ENCODE results near the gene HOXA13. TPM values are rescaled to one million over a fixed set of nuclear protein-coding genes. Genes with fewer than 3 reads are reported as not detected.
A peak's percentile ranks its signal among the peaks of the same experiment; 100 is the strongest.

HOXA13 gene
- total RNA-seq, 1 donor from 2014 or later: not detected

- no peaks in the 10 kb centered on the region for H3K9me3 Mint-ChIP-seq (ENCODE audit: unreplicated experiment)
- no peak for DNase-seq (ENCODE audit: low spot score)
Observed at GRCh38 chr7:27188386-27189294, 11.3 kb downstream of the HOXA13 start.

GRCh38 chr7:27187475-27188385 is 12.2 kb downstream of the HOXA13 start:
- H3K36me3 Mint-ChIP-seq (ENCODE audit: low read depth, unreplicated experiment): peaks cover 6% of the 10 kb centered on the region
- H3K27me3 Mint-ChIP-seq (ENCODE audit: unreplicated experiment): peaks cover 58% of the 10 kb centered on the region
- H3K9me3 Mint-ChIP-seq (ENCODE audit: unreplicated experiment): no peaks in the 10 kb centered on the region
- H3K27ac Mint-ChIP-seq (ENCODE audit: unreplicated experiment): no peak overlapping the region
- peaks cover 46% of the 10 kb centered on the region for H3K4me1 Mint-ChIP-seq (ENCODE audit: unreplicated experiment)
- no peak for DNase-seq (ENCODE audit: low spot score)
- H3K4me3 Mint-ChIP-seq (ENCODE audit: unreplicated experiment): no peak overlapping the region
- TF ChIP-seq CTCF (IDR thresholded peaks at IDR 0.05; ENCODE audit: unreplicated experiment): no peak

More at GRCh38 chr7:27188386-27189294, 11.3 kb downstream of the HOXA13 start:
- TF ChIP-seq CTCF (IDR thresholded peaks at IDR 0.05; ENCODE audit: unreplicated experiment): no peak
- peaks cover 46% of the 10 kb centered on the region for H3K4me1 Mint-ChIP-seq (ENCODE audit: unreplicated experiment)
- H3K4me3 Mint-ChIP-seq (ENCODE audit: unreplicated experiment): peak overlapping the region; percentile 81
- peaks cover 57% of the 10 kb centered on the region for H3K27me3 Mint-ChIP-seq (ENCODE audit: unreplicated experiment)
- peaks cover 6% of the 10 kb centered on the region for H3K36me3 Mint-ChIP-seq (ENCODE audit: low read depth, unreplicated experiment)
- no peak overlapping the region for H3K27ac Mint-ChIP-seq (ENCODE audit: unreplicated experiment)

GRCh38 chr7:27186668-27187474 is 13.0 kb downstream of the HOXA13 start:
- Mint-ChIP-seq H3K4me3 (ENCODE audit: unreplicated experiment) (no peak overlapping the region), H3K27me3 (ENCODE audit: unreplicated experiment) (peaks cover 54% of the 10 kb centered on the region), H3K4me1 (ENCODE audit: unreplicated experiment) (peaks cover 46% of the 10 kb centered on the region), H3K36me3 (ENCODE audit: low read depth, unreplicated experiment) (peaks cover 6% of the 10 kb centered on the region), H3K9me3 (ENCODE audit: unreplicated experiment) (no peaks in the 10 kb centered on the region), H3K27ac (ENCODE audit: unreplicated experiment) (no peak overlapping the region)
- TF ChIP-seq CTCF (IDR thresholded peaks at IDR 0.05; ENCODE audit: unreplicated experiment): no peak
- no peak for DNase-seq (ENCODE audit: low spot score)

- H3K27me3 Mint-ChIP-seq (ENCODE audit: unreplicated experiment): peaks cover 50% of the 10 kb centered on the region
- peaks cover 6% of the 10 kb centered on the region for H3K36me3 Mint-ChIP-seq (ENCODE audit: low read depth, unreplicated experiment)
- no peaks in the 10 kb centered on the region for H3K9me3 Mint-ChIP-seq (ENCODE audit: unreplicated experiment)
- no peak overlapping the region for H3K27ac Mint-ChIP-seq (ENCODE audit: unreplicated experiment)
- H3K4me1 Mint-ChIP-seq (ENCODE audit: unreplicated experiment): peaks cover 46% of the 10 kb centered on the region
- DNase-seq (ENCODE audit: low spot score): no peak
- H3K4me3 Mint-ChIP-seq (ENCODE audit: unreplicated experiment): peak overlapping the region; percentile 28
- TF ChIP-seq CTCF (IDR thresholded peaks at IDR 0.05; ENCODE audit: unreplicated experiment): no peak
Observed at GRCh38 chr7:27185854-27186667, 13.8 kb downstream of the HOXA13 start.
